CD4-positive, alpha-beta T cell treated with Interleukin-2 at 100 ng/mL for 4 hours (primary cell): ENCODE measurements around the gene ASIC5.

Experiments
- DNase-seq: peaks from one replicate; pipeline ENCODE4 v3.0.0-alpha.2; 2020; ENCODE audit warnings: low spot score

ASIC5 gene

DNA sequence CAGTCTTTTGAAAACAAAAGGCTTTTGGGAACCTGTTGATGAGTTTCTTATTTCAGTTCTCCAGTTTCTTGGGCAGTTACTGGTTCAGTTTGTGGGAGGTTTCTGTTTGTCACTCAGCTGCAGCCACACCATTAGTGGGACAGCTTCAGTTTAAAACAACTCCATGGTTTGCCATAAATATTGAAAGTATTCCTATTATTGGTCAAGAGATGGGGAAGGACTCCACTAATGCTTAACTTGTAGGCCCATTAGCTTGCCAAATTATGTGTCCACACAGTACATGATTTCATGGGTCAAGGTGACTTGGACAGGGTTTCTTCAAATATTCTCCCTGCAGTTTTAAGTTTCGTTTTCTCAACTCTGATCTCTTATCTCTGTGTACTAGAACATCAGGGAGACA is 15.5 kb upstream of the ASIC5 start:
- no peak for DNase-seq

- no peak for DNase-seq
Measured at GRCh38 chr4:155879767-155880166, 13.7 kb upstream of the ASIC5 start.

GRCh38 chr4:155878611-155879010 is 12.5 kb upstream of the ASIC5 start:
- no peak for DNase-seq

GRCh38 chr4:155877971-155878370 is 11.9 kb upstream of the ASIC5 start:
- no peak for DNase-seq

GRCh38 chr4:155875878-155876277 is 9.8 kb upstream of the ASIC5 start:
- no peak for DNase-seq

- DNase-seq: no peak
Measured at GRCh38 chr4:155855897-155856296, 10.2 kb downstream of the ASIC5 start.

GRCh38 chr4:155854582-155855226 is 11.4 kb downstream of the ASIC5 start:
- no peak for DNase-seq

GRCh38 chr4:155853189-155853588 is 12.9 kb downstream of the ASIC5 start:
- DNase-seq: no peak

GRCh38 chr4:155849042-155849441 is 17.0 kb downstream of the ASIC5 start:
- DNase-seq: no peak

- DNase-seq: no peak
Measured at GRCh38 chr4:155846929-155847328, 19.1 kb downstream of the ASIC5 start.

DNA sequence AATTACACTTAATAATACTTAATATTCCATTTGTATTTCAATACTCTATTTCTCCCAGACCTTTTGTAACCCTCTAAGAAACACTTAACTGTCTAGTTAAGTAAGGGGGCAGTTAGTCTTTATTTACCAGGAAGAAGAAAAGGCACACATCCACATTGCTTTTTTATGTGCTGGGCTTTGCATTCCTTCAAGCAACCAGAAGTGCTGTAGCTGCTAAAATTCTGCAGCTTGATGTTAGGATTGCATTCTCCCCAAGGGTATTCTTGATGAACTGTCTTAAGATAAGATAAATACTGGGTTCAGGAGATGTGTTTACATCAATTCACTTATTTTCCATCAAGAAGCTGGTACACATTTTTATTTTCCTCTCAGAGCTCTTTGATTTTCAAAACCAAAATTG is 24.0 kb downstream of the ASIC5 start:
- no peak for DNase-seq

- no peak for DNase-seq
Measured at GRCh38 chr4:155837203-155837796, 28.8 kb downstream of the ASIC5 start.

- no peak for DNase-seq
Measured at GRCh38 chr4:155832664-155833063, 33.4 kb downstream of the ASIC5 start.

GRCh38 chr4:155828628-155829027 is 37.4 kb downstream of the ASIC5 start:
- DNase-seq: no peak

DNA sequence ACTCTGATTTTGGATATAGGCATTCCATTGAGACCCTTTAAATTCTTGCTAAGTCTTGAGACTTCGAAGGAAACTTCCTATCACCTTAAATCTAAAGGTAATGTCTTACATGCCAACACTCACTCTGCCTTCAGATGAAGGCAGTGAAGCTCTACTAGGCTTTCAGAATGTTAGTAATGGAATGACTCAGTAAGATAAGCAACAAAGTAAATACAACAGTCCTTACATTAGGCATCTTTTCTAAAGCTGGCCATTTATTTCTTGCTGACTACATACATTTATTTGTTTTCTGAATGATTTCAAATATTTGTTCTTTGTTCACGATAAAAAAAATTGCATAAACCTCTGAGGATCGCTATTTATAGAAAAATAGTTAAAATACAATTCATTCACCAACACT is 43.5 kb downstream of the ASIC5 start:
- no peak for DNase-seq

DNA sequence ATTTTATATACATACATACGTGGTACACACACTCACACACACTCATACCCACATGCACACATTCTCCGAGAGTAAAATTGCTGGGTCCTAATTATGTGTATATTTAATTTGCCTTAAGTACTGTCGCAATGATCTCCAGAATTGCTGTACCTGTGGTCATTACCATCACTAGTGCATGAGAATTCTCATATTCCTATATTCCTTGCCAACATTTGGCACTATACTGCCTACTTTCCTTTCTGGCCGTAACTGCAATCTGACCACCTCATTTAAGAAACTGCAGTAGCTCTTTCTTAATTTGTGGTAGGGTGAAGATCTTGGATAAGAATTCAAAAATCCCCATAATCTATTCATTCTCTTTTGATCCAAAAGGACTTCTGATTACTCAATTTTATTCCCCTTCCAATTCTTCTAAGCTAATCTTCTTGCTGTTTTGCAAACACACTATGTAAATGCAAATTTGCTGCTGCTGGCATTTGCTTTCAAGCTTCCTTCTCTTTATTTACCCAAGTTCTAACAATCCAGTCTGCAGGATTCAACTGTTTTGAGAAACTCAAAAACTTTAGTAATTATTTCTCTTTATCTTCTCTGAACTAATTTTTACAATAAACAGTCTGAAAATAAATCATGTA is 45.1 kb downstream of the ASIC5 start:
- DNase-seq: no peak

DNA sequence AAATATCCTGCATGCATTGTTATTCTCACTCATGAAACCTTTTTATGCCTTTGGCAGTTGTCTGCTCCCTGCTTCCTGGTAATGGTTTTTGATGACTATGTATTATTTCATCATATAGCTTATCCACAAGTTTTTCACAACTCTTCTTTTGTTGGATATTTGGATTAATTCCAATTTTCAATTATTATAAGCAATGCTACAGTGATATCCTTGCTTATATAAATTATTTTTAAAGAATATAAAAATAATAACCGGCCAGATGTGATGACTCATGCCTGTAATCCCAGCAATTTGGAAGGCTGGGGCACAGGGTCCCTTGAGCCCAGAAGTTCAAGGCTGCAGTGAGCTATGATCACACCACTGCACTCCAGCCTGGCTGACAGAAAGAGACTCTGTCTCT is 47.0 kb downstream of the ASIC5 start:
- DNase-seq: no peak

GRCh38 chr4:155818639-155819038 is 47.4 kb downstream of the ASIC5 start:
- DNase-seq: no peak

- DNase-seq: no peak
Measured at GRCh38 chr4:155811083-155811482, 55.0 kb downstream of the ASIC5 start.

DNA sequence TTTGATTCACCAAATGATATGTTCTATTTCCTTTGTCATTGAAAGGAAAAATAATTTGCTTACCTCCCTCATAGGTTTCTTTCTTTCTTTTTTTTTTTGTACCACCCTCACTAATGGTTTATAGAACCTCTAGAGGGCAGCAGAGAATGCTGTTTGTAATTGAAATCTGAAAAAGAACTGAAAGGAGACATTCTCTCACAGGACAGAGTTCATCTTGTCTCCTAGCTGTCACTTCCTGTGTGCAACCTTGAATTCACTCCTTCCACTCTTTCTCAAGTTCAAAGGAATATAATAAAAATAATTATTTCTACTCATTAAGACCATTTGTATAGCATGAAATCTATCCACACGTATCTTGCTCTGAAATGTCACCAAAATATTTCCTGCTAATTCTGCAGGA is 56.2 kb downstream of the ASIC5 start:
- DNase-seq: peak; percentile 37

- no peak for DNase-seq
Measured at GRCh38 chr4:155807021-155807420, 59.1 kb downstream of the ASIC5 start.

DNA sequence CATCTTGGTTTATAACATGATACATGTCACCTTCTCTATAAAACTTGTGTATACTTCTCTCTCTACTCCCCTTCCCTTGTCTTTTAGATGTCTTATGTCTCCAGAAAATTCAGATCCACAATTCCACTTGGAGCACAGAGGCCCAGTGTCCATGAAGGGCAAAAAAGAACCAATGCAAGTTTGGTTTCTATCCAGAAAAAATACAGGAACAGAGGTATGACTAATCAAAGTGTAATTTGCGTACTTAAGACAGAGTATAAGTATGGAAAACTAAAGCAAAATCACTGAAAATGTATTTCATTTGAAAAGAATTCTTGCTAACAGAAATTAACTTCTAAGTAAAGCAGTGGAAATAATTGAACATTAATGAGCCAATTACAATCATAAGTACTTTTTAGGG is 61.1 kb downstream of the ASIC5 start:
- no peak for DNase-seq

GRCh38 chr4:155802190-155802959 is 63.7 kb downstream of the ASIC5 start:
- no peak for DNase-seq
